Stimulated activated CD8-positive, alpha-beta memory T cell treated with anti-CD3 and anti-CD28 coated beads, Interleukin-7, amount 100 ng/mL, for 4 hours (primary cell): ENCODE data around the gene LEFTY1.
"Not testable (repeated sequence)": the region's sequence is repeated elsewhere in the genome, so short reads cannot be mapped to it uniquely, and the experiment has no call there.

Source experiments
- DNase-seq, 2 donors: peaks; one replicate each; pipeline ENCODE4 v3.0.0-alpha.2; 2020; ENCODE audit warnings: low read depth in 2 of 2

The LEFTY1 gene

GRCh38 chr1:225887554-225888288 is 1.2 kb downstream of the LEFTY1 start:
- not testable (repeated sequence) for DNase-seq

DNA sequence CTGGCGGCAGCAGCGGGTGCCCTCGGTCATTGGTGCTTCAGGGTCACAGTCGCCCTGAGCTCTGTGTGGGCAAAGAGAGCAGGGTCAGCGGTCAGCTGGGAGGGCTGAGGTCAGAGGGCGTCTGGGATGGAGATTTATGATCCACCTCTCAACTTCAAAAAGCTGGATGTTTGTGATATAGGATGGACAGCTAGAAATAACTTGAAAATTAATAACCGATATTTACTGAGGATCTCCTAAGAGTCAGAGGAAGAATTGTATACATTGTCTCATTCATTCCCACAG is 2.0 kb downstream of the LEFTY1 start:
- DNase-seq = no peak

GRCh38 chr1:225886159-225887029 is 2.6 kb downstream of the LEFTY1 start:
- DNase-seq = no peak

DNA sequence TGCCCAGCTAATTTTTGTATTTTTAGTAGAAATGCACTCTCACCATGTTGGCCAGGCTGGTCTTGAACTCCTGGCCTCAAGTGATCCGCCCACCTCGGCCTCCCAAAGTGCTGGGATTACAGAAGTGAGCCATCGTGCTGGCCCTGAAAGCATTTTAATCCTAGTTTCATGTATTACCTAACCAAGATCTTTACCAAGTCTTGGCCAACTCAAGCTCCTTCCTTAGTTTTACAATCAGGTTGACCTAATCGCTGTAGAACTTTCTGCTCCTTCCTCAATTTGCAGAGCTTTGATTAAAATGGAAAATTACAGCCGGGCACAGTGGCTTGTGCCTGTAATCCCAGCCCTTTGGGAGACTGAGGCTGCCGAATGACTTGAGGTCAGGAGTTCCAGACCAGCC is 3.6 kb downstream of the LEFTY1 start:
- DNase-seq = no peak

GRCh38 chr1:225883616-225884265 is 5.2 kb downstream of the LEFTY1 start:
- no peak for DNase-seq

GRCh38 chr1:225882694-225883615 is 6.0 kb downstream of the LEFTY1 start:
- DNase-seq = peak in 1 of 2 donors; percentile 16

DNA sequence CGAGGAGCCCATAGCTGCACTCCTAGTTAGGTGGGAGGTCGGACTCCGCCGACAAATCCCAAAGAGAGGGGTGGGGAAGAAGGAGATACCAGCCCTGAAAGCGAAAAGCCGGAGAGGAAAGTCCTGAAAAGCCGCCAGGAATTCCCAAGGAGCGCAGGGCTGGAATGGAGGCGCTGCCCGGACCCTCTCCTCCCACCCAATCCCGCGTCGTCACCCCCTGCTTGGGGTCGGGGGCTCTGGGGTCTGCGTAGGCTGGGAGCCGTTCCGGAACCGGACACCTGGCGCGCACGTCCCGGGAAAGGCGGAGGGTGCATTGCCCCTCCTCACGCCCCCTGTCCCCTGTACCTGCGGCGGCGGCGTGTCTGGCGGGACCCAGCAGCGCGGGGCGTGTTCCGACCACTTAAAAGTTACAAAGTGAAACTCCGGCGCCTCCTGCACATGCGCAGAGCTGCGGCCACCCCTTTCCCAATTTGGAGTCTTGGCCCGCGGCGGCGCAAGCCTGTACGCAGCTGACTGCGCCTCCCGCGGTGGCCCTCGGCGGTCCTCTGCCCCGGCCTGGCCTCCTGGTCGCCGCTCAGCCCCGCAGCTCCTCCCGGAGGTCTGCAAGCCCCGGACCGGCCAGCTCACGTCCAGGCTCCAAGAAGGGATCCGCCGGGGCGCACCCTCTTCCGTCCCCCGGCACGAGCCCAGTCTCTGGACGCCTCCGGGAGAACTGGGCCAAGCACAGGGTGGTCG is 6.8 kb downstream of the LEFTY1 start, which contains the start of gene TMEM63A:
TMEM63A (minus strand) TSS at position 422 of the 735 bp plus-strand sequence. CDS start 4,800 bp downstream, outside the sequence.
- DNase-seq = peak; percentile 82

- DNase-seq = peak in 1 of 2 donors; percentile 33
Measured at GRCh38 chr1:225881081-225881958, 7.6 kb downstream of the LEFTY1 start.

DNA sequence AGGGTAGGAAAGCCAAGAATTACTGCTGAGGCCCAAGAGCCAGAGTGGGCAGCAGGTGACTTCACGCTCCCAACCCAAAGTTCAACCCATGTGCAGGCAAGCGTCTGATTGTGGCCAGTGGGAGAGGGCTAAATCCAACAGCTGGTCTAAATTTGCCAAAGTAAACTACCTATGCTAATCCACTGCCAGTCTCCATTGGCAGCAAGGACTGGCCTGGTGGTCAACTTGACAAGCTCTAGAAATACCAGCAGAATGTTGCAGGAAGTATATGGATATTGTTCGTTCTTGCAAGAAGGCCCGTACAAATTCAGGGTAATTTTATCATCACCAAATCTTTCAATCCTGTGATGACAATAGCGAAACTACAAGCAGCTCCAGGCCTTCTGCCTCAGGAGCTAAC is 8.3 kb downstream of the LEFTY1 start:
- no peak for DNase-seq

GRCh38 chr1:225880222-225880588 is 8.7 kb downstream of the LEFTY1 start:
- no peak for DNase-seq

- DNase-seq = no peak
Measured at GRCh38 chr1:225879521-225880221, 9.3 kb downstream of the LEFTY1 start.

- no peak for DNase-seq
Measured at GRCh38 chr1:225878282-225878681, 10.7 kb downstream of the LEFTY1 start.

DNA sequence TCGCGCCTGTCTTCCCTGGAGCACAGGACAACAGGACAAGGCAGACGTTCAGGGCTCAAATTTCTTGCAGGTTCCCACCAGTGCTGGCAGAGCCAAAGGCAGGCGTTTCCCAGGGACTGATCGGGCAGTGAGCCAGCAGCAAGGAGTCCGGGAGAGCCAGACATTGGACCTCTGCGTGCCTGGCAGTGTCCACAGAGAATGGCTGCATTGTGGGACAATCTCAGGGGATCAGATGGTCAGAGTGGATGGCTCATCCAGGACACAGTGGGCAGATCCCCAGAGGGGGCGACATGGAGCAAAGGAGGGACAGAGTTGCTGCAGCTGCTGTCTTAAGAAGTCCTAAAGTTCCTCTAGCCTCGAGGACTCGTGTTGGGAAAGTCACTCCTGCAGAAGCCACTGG is 11.4 kb downstream of the LEFTY1 start:
- no peak for DNase-seq

DNA sequence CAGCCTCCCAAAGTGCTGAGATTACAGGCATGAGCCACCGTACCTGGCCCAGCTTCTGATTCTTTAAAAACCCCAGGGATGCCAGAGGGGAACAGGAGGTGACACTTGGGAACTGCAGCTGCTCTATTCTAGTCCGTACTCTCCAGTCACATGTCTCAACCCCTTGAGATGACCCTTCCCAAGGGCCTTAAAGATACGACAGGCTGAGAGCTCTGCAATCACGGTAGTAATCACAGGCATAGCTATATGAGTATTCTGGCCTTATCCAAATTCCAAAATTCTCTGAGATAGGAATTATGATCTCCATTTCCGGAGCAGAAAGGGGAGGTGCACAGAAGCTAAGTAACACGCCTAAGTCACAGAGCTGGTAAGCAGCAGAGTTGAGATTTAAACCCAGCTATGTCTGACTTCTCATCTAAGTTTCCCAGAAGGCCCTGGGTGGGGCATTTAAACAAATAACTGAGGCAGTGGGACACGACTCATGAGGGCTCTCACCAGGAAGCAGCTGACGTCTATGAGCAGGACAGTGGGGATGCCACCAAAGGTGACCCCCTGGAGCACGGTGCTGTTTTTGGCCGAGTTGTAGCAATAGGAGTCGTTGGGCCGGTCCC is 11.9 kb downstream of the LEFTY1 start:
- no peak for DNase-seq

GRCh38 chr1:225875044-225875815 is 13.7 kb downstream of the LEFTY1 start:
- DNase-seq = no peak

- DNase-seq = no peak
Measured at GRCh38 chr1:225874431-225874830, 14.5 kb downstream of the LEFTY1 start.

GRCh38 chr1:225873281-225873850 is 15.6 kb downstream of the LEFTY1 start:
- DNase-seq = no peak

GRCh38 chr1:225872075-225872430 is 16.9 kb downstream of the LEFTY1 start:
- DNase-seq = no peak
